GM21367 (cell line): ENCODE data around the gene ZNF493.

Experiments
- ATAC-seq: cut with Tn5 transposase; IDR thresholded peaks from one replicate; pipeline ENCODE4 v1.9.1; 2021; ENCODE audit not compliant: unreplicated experiment

Gene ZNF493

GRCh38 chr19:21462540-21462939, 65.6 kb downstream of the ZNF493 start:
- no peak for ATAC-seq

GRCh38 chr19:21463449-21464105, 66.6 kb downstream of the ZNF493 start:
- ATAC-seq = no peak

DNA sequence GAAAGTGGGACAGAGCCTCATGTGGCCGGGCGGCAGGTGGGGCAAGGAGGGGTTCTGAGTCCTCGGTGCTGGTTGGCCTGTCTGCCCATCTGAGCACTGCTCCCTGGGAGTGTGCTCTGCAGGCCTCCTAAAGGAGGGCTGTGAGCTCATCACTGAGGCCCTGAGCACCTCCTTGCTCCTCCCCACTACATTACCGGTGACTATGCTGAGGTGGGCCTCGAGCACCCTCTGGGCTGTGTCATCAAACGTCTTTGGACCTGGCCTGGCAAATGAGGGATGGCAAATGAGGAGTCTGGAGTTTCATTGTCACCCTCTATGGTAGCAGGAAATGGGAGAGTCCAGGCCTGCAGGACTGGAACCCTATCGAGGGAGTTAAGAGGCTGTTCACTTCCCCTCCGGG, 69.7 kb downstream of the ZNF493 start:
- ATAC-seq = no peak

DNA sequence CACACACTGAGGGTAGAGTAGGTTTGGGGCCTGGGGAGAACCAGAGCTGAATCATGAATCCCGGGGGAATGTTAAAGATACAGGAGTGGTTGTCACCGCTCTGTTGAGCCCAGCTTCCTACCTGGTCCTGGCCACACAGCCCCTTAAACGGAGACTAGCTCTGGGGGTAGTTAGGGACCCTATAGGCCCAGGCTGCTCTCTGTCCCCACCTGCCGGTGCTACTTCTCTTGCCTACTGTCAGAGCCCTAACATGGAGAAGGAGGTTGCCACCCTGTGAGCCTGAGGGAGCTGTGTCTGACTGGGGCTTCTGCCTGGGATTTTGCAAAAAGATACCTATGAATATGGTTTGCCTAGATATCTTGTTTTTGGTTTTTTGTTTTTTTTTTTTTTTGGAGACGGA, 71.9 kb downstream of the ZNF493 start:
- ATAC-seq = no peak

DNA sequence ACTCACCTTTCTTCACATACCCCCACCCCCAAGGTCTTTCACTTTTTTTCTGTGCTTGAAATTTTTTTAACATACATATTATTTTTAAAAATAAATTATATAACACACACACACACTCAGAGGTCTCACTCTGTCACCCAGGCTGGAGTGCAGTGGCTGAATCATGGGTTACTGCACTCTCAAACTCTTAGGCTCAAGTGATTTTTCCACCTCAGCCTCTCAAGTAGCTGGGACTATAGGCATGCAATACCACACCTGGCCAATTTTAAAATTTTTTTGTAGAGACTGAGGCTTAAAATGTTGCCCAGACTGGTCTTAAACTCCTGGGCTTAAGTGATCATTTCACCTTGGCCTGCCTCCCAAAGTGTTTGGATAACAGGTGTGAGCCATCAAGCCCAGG, 75.6 kb downstream of the ZNF493 start:
- no peak for ATAC-seq

GRCh38 chr19:21474671-21475181, 77.8 kb downstream of the ZNF493 start:
- ATAC-seq = peak; percentile 71
